PC-3 (cell line): ENCODE results near the gene PSMC3IP. TPM values are rescaled to one million over a fixed set of nuclear protein-coding genes. Genes with fewer than 3 reads are reported as not detected.

Source experiments
- ATAC-seq: fragments of 200-7000 bp; cut with Tn5 transposase; 2 replicates; pipeline ENCODE4 v1.9.1; 2020; ENCODE audit warnings: mild to moderate bottlenecking, moderate library complexity
- BruUV-seq: library from RNA; stranded (reverse); fragments of 400-500 nt; replicated peaks from 2 replicates; lab custom pipeline; 2021; lab: Mats Ljungman, UMichigan
- CTCF ChIA-PET: fragments of 300-600 bp; sonication (Branson Sonifier 250); formaldehyde crosslinking; loops from one replicate; lab custom pipeline; 2022; ENCODE audit warnings: antibody characterized with exemption; lab: Charles Lee
- POLR2A ChIA-PET: fragments of 300-600 bp; sonication (Branson Sonifier 250); formaldehyde crosslinking; loops from one replicate; lab custom pipeline; 2022; ENCODE audit warnings: antibody characterized with exemption; ENCODE audit not compliant: unreplicated experiment; lab: Charles Lee
- DNase-seq: peaks from one replicate; pipeline ENCODE4 v3.0.0-alpha.2; 2015
- H2AFZ ChIP-seq: fragments of 300-600 bp; sonication (generic); 2 replicates; pipeline ENCODE4 v1.6.0; 2016; ENCODE audit warnings: antibody characterized with exemption, low read length
- H3F3A ChIP-seq: fragments of 300-600 bp; sonication (generic); one replicate; pipeline ENCODE4 v1.6.0; 2017; ENCODE audit warnings: antibody characterized with exemption, low read length, control low read depth, mild to moderate bottlenecking; ENCODE audit not compliant: unreplicated experiment
- H3K27ac ChIP-seq: fragments of 300-600 bp; sonication (generic); 2 replicates; pipeline ENCODE4 v1.5.1; 2016; ENCODE audit warnings: mild to moderate bottlenecking, low read length
- H3K27me3 ChIP-seq: fragments of 300-600 bp; sonication (generic); 2 replicates; pipeline ENCODE4 v1.6.1; 2016; ENCODE audit warnings: low read length, mixed read lengths
- H3K36me3 ChIP-seq: fragments of 300-600 bp; sonication (generic); 2 replicates; pipeline ENCODE4 v1.6.1; 2016; ENCODE audit warnings: low read depth, mixed run types, low read length, mixed read lengths
- H3K4me1 ChIP-seq: fragments of 300-600 bp; sonication (generic); 2 replicates; pipeline ENCODE4 v1.5.1; 2016; ENCODE audit warnings: low read length; ENCODE audit not compliant: insufficient read depth
- H3K4me2 ChIP-seq: fragments of 300-600 bp; sonication (generic); 2 replicates; pipeline ENCODE4 v1.6.0; 2016; ENCODE audit warnings: low read length
- H3K4me3 ChIP-seq: fragments of 300-600 bp; sonication (generic); 2 replicates; pipeline ENCODE4 v1.5.1; 2016; ENCODE audit warnings: mild to moderate bottlenecking, low read length, mixed read lengths
- H3K79me2 ChIP-seq: fragments of 300-600 bp; sonication (generic); 2 replicates; pipeline ENCODE4 v1.6.1; 2017; ENCODE audit warnings: low read length, mixed read lengths
- H3K9ac ChIP-seq: fragments of 300-600 bp; sonication (generic); 2 replicates; pipeline ENCODE4 v1.6.0; 2016; ENCODE audit warnings: mild to moderate bottlenecking, low read length
- H3K9me2 ChIP-seq: fragments of 300-600 bp; sonication (generic); replicated peaks from 2 replicates; pipeline ENCODE4 v1.6.1; 2016; ENCODE audit warnings: mixed run types, low read length, mixed read lengths
- H3K9me3 ChIP-seq: fragments of 300-600 bp; sonication (generic); 2 replicates; pipeline ENCODE4 v1.6.1; 2016; ENCODE audit warnings: low read length, mixed read lengths
- H4K20me1 ChIP-seq: fragments of 300-600 bp; sonication (generic); 2 replicates; pipeline ENCODE4 v1.6.1; 2016; ENCODE audit warnings: low read length, mixed read lengths
- EZH2 ChIP-seq: fragments of 300-600 bp; sonication (generic); IDR thresholded peaks from one replicate; pipeline ENCODE4 v1.6.1; 2017; ENCODE audit warnings: antibody characterized with exemption, mild to moderate bottlenecking, low read length; ENCODE audit not compliant: unreplicated experiment
- EZH2phosphoT487 ChIP-seq: fragments of 300-600 bp; sonication (generic); IDR thresholded peaks from 2 replicates; pipeline ENCODE4 v1.6.1; 2018; ENCODE audit warnings: mild to moderate bottlenecking, antibody characterized with exemption, low read length, borderline replicate concordance
- intact Hi-C: fragments of 100-400 bp; cut with micrococcal nuclease; formaldehyde crosslinking; loops from 2 replicates; pipeline ENCODE4 v1.9.0; 2023
- total RNA-seq: library from RNA; depleted of rRNA; stranded (reverse); fragments of >200 nt; gene quantifications from 2 replicates; pipeline ENCODE4 v1.2.3, GENCODE V29; 2014; rRNA removed
- TF ChIP-seq, protein P1 (sequence below): fragments of 300-600 bp; sonication (generic); conservative IDR thresholded peaks from 2 replicates; pipeline ENCODE4 v1.5.1; 2017; ENCODE audit warnings: antibody characterized with exemption, low read depth, mild to moderate bottlenecking, low read length

PSMC3IP gene
- total RNA-seq, 1 experiment from 2014 or later: 20.3 TPM

DNA sequence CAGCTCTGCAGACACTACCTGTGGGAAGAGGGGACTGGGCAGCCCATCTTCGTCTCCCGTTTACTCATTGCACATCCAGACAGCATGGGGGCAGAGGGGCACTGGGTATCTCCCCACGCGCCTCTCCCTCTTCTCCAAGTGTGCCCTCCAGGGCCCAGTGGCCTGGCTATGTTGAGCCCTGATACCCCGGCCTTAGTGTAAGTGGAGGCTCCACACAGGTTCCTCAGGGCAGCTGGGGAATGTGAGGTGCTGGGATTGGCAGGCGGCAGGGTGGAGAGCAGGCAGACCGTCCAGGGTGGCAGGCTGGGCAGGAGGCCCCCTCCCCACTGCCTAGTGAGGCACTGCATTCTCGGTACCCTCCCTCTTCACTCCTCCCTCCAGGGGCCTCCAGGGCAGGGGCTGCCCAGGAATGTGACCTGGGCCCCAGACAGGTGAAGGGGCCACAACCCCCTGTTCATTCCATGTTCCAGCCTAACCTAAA lies 54.7 kb downstream of the PSMC3IP start:
- Histone ChIP-seq H3K79me2 (no peaks in the 10 kb centered on the region), H2AFZ (no peak overlapping the region), H3K36me3 (no peaks in the 10 kb centered on the region), H3K9ac (no peak overlapping the region), H3K9me2 (no peaks in the 10 kb centered on the region), H3K9me3 (no peaks in the 10 kb centered on the region), H3K4me1 (peaks cover 30% of the 10 kb centered on the region), H3F3A (no peaks in the 10 kb centered on the region), H3K4me3 (no peak overlapping the region), H3K27ac (no peak overlapping the region), H4K20me1 (no peaks in the 10 kb centered on the region), H3K4me2 (no peak overlapping the region), H3K27me3 (no peaks in the 10 kb centered on the region)
- intact Hi-C loops: no loop called here
- no TSS peak for BruUV-seq
- ChIA-PET POLR2A (interaction anchor here (0.6 kb wide), 1 partner anchor 113 kb away, joined by 3 read pairs; no protein-coding TSS in a partner anchor), CTCF (no interaction called here)
- ATAC-seq: no peak
- no peak for DNase-seq
- TF ChIP-seq, protein P1, sequence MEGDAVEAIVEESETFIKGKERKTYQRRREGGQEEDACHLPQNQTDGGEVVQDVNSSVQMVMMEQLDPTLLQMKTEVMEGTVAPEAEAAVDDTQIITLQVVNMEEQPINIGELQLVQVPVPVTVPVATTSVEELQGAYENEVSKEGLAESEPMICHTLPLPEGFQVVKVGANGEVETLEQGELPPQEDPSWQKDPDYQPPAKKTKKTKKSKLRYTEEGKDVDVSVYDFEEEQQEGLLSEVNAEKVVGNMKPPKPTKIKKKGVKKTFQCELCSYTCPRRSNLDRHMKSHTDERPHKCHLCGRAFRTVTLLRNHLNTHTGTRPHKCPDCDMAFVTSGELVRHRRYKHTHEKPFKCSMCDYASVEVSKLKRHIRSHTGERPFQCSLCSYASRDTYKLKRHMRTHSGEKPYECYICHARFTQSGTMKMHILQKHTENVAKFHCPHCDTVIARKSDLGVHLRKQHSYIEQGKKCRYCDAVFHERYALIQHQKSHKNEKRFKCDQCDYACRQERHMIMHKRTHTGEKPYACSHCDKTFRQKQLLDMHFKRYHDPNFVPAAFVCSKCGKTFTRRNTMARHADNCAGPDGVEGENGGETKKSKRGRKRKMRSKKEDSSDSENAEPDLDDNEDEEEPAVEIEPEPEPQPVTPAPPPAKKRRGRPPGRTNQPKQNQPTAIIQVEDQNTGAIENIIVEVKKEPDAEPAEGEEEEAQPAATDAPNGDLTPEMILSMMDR: no peak
- TF ChIP-seq EZH2phosphoT487 (no peak), EZH2 (no peak)

Other genes starting within 250 kb of the PSMC3IP start
- gene STAT3, start 189.3 kb downstream of the PSMC3IP start, total RNA-seq: not detected in 2 replicates
- 0.17 TPM in 1 of 2 replicates, not detected in the other for gene CAVIN1, start 154.5 kb downstream of the PSMC3IP start, total RNA-seq
- gene ATP6V0A1, start 118.9 kb downstream of the PSMC3IP start, total RNA-seq: 0.07 and 0.35 TPM in 2 replicates
- gene NAGLU, start 41.5 kb downstream of the PSMC3IP start, total RNA-seq: 4.9 and 9.8 TPM in 2 replicates
- gene HSD17B1, start 24.8 kb downstream of the PSMC3IP start, total RNA-seq: 0.86 and 1.5 TPM in 2 replicates
- gene COASY, start 15.6 kb downstream of the PSMC3IP start, total RNA-seq: 33.3 and 54.3 TPM in 2 replicates
- gene MLX, start 10.6 kb downstream of the PSMC3IP start, total RNA-seq: 25.8 and 26.2 TPM in 2 replicates
- 19.3 and 21.9 TPM in 2 replicates for gene RETREG3, start 31.6 kb upstream of the PSMC3IP start, total RNA-seq
- gene TUBG1, start 32.0 kb upstream of the PSMC3IP start, total RNA-seq: 97.2 and 114 TPM in 2 replicates
- 6.0 and 7.1 TPM in 2 replicates for gene TUBG2, start 81.6 kb upstream of the PSMC3IP start, total RNA-seq
- gene PLEKHH3, start 99.3 kb upstream of the PSMC3IP start, total RNA-seq: 20.1 and 27.8 TPM in 2 replicates
- gene CCR10, start 104.1 kb upstream of the PSMC3IP start, total RNA-seq: 0.58 TPM in 1 of 2 replicates, not detected in the other
- gene CNTNAP1, start 104.8 kb upstream of the PSMC3IP start, total RNA-seq: 4.6 and 6.6 TPM in 2 replicates
- gene EZH1, start 167.3 kb upstream of the PSMC3IP start, total RNA-seq: 5.8 and 13.7 TPM in 2 replicates
- gene RAMP2, start 183.5 kb upstream of the PSMC3IP start, total RNA-seq: not detected in 2 replicates
- gene VPS25, start 195.7 kb upstream of the PSMC3IP start, total RNA-seq: 56.7 and 62.0 TPM in 2 replicates
- 13.0 and 17.4 TPM in 2 replicates for gene WNK4, start 202.9 kb upstream of the PSMC3IP start, total RNA-seq
- 44.6 and 49.6 TPM in 2 replicates for gene COA3, start 221.0 kb upstream of the PSMC3IP start, total RNA-seq
- not detected in 2 replicates for gene CNTD1, start 221.1 kb upstream of the PSMC3IP start, total RNA-seq
- 84.0 and 93.7 TPM in 2 replicates for gene BECN1, start 246.6 kb upstream of the PSMC3IP start, total RNA-seq